ENCODE measurements around the gene SLC35A3.

The SLC35A3 gene

DNA sequence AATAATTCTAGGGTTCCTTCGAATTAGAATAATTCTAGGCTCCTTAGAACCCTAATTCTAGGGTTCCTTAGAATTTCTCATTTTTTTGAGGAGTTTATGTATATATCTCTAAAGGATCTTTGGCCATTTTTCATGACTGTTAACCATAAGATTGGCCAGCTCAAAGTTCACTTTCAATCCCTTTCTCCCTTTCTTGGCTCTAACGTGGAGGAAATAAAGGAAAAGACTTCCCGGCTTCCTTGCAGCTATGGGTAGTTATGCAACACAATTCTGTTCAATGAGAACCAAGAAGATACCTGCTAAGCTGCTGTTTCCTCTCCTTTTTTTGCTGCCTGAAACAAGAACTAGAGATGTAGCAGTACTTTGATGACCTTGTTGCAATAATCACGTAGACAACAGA is 27.2 kb downstream of the SLC35A3 start:
- H3K4me1 ChIP-seq (ENCODE audit: control insufficient read depth in 1 of 2, insufficient read depth in 2 of 2, low read length in 2 of 2), result no peaks in the 10 kb centered on the region
- peaks cover under 1 to 4% of the 10 kb centered on the region in 2 donors for H3K36me3 ChIP-seq (ENCODE audit: control insufficient read depth in 1 of 2, insufficient read depth in 2 of 2, low read length in 2 of 2)
- peaks cover 0 to under 1% of the 10 kb centered on the region in 2 donors for H3K9me3 ChIP-seq (ENCODE audit: control insufficient read depth in 1 of 2, low read length in 2 of 2)
- H3K27ac ChIP-seq (ENCODE audit: low read length), result no peak overlapping the region
- H3K4me3 ChIP-seq (ENCODE audit: low read depth in 1 of 2, low read length in 2 of 2), result no peak overlapping the region
- no peaks in the 10 kb centered on the region for H3K27me3 ChIP-seq (ENCODE audit: low read depth, low read length)

DNA sequence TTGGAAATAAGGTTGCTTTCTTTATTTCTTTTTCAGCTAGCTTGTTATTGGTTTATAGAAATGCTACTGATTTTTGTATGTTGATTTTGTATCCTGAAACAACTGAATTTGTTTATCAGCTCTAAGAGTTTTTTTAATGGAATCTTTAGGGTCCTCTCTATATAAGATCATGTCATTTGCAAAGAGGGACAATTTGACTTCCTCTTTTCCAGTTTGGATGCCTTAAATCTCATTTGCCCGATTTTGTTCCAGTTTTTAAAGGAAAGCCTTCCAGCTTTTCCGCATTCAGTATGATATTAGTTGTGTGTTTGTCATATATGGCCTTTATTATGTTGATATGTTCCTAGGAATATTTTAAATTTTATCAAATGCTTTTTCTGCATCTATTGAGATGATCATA is 31.7 kb downstream of the SLC35A3 start:
- H3K4me1 ChIP-seq (ENCODE audit: control insufficient read depth in 1 of 2, insufficient read depth in 2 of 2, low read length in 2 of 2), result no peaks in the 10 kb centered on the region
- no peak overlapping the region for H3K4me3 ChIP-seq (ENCODE audit: low read depth in 1 of 2, low read length in 2 of 2)
- peaks cover 0 to 7% of the 10 kb centered on the region in 2 donors for H3K36me3 ChIP-seq (ENCODE audit: control insufficient read depth in 1 of 2, insufficient read depth in 2 of 2, low read length in 2 of 2)
- H3K27me3 ChIP-seq (ENCODE audit: low read depth, low read length), result no peaks in the 10 kb centered on the region
- H3K9me3 ChIP-seq (ENCODE audit: control insufficient read depth in 1 of 2, low read length in 2 of 2), result no peaks in the 10 kb centered on the region
- no peak overlapping the region for H3K27ac ChIP-seq (ENCODE audit: low read length)

DNA sequence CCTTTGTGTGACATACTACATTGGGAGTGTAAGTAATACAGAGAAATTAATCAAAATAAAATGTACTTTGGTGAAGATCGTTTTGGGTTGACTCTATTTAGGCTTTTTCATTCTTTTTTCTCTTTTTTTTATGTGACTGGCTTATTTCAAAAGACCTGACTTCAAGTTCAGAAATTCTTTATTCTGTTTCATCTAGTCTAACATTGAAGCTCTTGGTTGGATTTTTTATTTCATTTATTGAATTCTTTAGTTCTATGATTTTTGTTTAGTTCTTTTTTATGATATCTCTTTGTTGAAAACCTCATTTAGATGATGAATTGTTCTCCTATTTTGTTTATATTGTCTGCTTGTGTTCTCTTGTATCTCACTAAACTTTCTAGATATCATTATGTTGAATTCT is 35.6 kb downstream of the SLC35A3 start:
- Histone ChIP-seq H3K27ac (ENCODE audit: low read length) (no peak overlapping the region), H3K4me3 (ENCODE audit: low read depth in 1 of 2, low read length in 2 of 2) (no peak overlapping the region), H3K9me3 (ENCODE audit: control insufficient read depth in 1 of 2, low read length in 2 of 2) (no peaks in the 10 kb centered on the region), H3K4me1 (ENCODE audit: control insufficient read depth in 1 of 2, insufficient read depth in 2 of 2, low read length in 2 of 2) (no peaks in the 10 kb centered on the region), H3K27me3 (ENCODE audit: low read depth, low read length) (no peaks in the 10 kb centered on the region), H3K36me3 (ENCODE audit: control insufficient read depth in 1 of 2, insufficient read depth in 2 of 2, low read length in 2 of 2) (peaks cover 8 to 13% of the 10 kb centered on the region in 2 donors)

DNA sequence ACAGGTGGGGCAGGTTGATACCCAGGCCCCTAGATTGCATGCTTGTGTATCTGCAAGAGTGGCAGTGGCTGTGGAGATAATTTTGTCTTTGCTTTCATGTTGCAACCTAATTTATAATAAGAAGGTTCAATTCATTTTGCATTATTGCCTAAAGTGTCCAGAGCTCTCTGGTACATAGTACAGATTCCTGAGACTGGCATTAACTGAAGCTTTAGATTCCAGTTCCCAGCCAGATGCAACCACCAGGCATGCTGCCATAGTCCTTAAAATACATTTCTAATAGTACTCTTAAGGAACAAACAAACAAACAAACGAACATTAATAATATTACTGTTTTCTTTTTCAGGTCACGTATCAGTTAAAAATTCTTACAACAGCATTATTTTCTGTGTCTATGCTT is 36.9 kb downstream of the SLC35A3 start:
- Histone ChIP-seq H3K4me1 (ENCODE audit: control insufficient read depth in 1 of 2, insufficient read depth in 2 of 2, low read length in 2 of 2) (no peaks in the 10 kb centered on the region), H3K27me3 (ENCODE audit: low read depth, low read length) (no peaks in the 10 kb centered on the region), H3K4me3 (ENCODE audit: low read depth in 1 of 2, low read length in 2 of 2) (no peak overlapping the region), H3K36me3 (ENCODE audit: control insufficient read depth in 1 of 2, insufficient read depth in 2 of 2, low read length in 2 of 2) (peaks cover 8 to 14% of the 10 kb centered on the region in 2 donors), H3K9me3 (ENCODE audit: control insufficient read depth in 1 of 2, low read length in 2 of 2) (no peaks in the 10 kb centered on the region), H3K27ac (ENCODE audit: low read length) (no peak overlapping the region)

DNA sequence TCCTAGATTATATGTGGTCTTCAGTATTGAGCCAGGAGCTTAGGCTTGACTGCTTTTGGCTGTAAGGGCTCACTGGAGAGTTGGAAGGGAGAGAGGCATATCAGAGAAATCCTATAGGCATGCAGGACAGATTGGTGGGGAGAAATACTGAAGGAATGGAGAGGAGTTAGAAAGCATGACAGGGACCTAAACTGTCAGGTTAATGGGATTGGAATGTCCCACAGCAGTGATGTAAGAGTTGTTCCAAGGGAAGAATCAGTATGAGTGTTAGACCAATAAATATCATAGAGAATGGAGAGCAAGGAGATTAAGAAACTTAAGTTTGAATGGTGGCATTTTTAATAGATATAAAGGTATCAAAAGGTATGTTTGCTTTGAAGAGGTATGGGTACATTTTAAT is 39.7 kb downstream of the SLC35A3 start:
- Histone ChIP-seq H3K9me3 (ENCODE audit: control insufficient read depth in 1 of 2, low read length in 2 of 2) (no peaks in the 10 kb centered on the region), H3K36me3 (ENCODE audit: control insufficient read depth in 1 of 2, insufficient read depth in 2 of 2, low read length in 2 of 2) (peaks cover 8 to 13% of the 10 kb centered on the region in 2 donors), H3K4me3 (ENCODE audit: low read depth in 1 of 2, low read length in 2 of 2) (no peak overlapping the region), H3K27ac (ENCODE audit: low read length) (no peak overlapping the region), H3K27me3 (ENCODE audit: low read depth, low read length) (no peaks in the 10 kb centered on the region), H3K4me1 (ENCODE audit: control insufficient read depth in 1 of 2, insufficient read depth in 2 of 2, low read length in 2 of 2) (no peaks in the 10 kb centered on the region)

DNA sequence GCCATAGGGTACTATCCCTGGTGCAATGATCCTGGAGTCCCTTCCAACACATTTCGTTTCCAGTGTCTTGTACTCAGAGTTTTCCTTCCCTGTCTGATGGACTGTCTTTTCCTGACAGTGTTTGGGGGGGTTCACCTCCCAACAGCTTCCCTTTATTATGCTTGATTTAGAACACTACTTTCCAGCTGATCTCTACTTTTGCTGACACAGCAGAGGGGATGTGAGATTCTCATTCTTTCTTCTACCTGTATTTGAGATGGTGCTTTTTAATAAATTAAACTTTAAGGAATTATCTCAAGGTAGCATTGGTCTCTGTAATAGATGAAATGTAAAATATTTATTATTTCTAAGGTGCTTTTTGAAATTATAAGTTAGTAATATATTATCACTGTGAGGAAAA is 41.0 kb downstream of the SLC35A3 start:
- Histone ChIP-seq H3K27ac (ENCODE audit: low read length) (no peak overlapping the region), H3K36me3 (ENCODE audit: control insufficient read depth in 1 of 2, insufficient read depth in 2 of 2, low read length in 2 of 2) (peaks cover 8 to 13% of the 10 kb centered on the region in 2 donors), H3K27me3 (ENCODE audit: low read depth, low read length) (no peaks in the 10 kb centered on the region), H3K9me3 (ENCODE audit: control insufficient read depth in 1 of 2, low read length in 2 of 2) (no peaks in the 10 kb centered on the region), H3K4me1 (ENCODE audit: control insufficient read depth in 1 of 2, insufficient read depth in 2 of 2, low read length in 2 of 2) (no peaks in the 10 kb centered on the region), H3K4me3 (ENCODE audit: low read depth in 1 of 2, low read length in 2 of 2) (no peak overlapping the region)

DNA sequence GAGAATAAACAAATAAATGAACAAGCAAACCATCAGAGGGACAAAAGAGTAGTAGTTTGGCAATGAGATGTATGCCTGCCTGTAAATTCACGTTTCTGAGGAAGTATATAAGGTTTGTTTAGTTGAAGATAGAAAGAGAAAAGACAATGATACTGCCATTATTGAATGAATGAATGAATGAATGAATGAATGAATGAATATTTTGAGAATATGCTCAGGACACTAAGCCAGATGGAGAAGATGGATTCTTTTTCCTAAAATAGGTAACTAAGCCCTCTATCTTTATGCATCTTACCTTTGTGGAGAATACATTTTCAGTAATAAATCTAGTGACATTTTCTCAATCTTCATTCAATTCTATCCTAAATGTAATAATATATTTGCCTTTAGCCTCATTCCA is 49.4 kb downstream of the SLC35A3 start:
- Histone ChIP-seq H3K4me3 (ENCODE audit: low read depth in 1 of 2, low read length in 2 of 2) (no peak overlapping the region), H3K27ac (ENCODE audit: low read length) (no peak overlapping the region), H3K27me3 (ENCODE audit: low read depth, low read length) (no peaks in the 10 kb centered on the region), H3K36me3 (ENCODE audit: control insufficient read depth in 1 of 2, insufficient read depth in 2 of 2, low read length in 2 of 2) (peaks cover 5 to 8% of the 10 kb centered on the region in 2 donors), H3K9me3 (ENCODE audit: control insufficient read depth in 1 of 2, low read length in 2 of 2) (no peaks in the 10 kb centered on the region), H3K4me1 (ENCODE audit: control insufficient read depth in 1 of 2, insufficient read depth in 2 of 2, low read length in 2 of 2) (no peaks in the 10 kb centered on the region)

DNA sequence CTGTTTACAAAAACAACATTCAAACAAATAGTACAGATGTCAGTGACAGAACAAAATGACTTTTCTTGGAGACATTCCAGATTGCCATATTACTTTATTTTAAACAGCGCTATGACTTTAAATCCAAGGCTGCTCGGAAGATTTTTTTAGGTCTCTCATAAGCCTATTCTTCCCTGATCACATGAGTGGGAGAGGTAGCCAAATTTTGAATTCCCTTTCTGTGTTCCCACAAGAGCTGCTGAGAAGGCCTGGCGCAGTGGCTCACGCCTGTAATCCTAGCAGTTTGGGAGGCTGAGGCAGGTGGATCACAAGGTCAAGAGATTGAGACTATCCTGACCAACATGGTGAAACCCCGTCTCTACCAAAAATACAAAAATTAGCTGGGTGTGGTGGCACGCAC is 53.7 kb downstream of the SLC35A3 start:
- Histone ChIP-seq H3K27ac (ENCODE audit: low read length) (no peak overlapping the region), H3K9me3 (ENCODE audit: control insufficient read depth in 1 of 2, low read length in 2 of 2) (no peaks in the 10 kb centered on the region), H3K4me1 (ENCODE audit: control insufficient read depth in 1 of 2, insufficient read depth in 2 of 2, low read length in 2 of 2) (no peaks in the 10 kb centered on the region), H3K4me3 (ENCODE audit: low read depth in 1 of 2, low read length in 2 of 2) (no peak overlapping the region), H3K36me3 (ENCODE audit: control insufficient read depth in 1 of 2, insufficient read depth in 2 of 2, low read length in 2 of 2) (peaks cover 5 to 8% of the 10 kb centered on the region in 2 donors), H3K27me3 (ENCODE audit: low read depth, low read length) (no peaks in the 10 kb centered on the region)

DNA sequence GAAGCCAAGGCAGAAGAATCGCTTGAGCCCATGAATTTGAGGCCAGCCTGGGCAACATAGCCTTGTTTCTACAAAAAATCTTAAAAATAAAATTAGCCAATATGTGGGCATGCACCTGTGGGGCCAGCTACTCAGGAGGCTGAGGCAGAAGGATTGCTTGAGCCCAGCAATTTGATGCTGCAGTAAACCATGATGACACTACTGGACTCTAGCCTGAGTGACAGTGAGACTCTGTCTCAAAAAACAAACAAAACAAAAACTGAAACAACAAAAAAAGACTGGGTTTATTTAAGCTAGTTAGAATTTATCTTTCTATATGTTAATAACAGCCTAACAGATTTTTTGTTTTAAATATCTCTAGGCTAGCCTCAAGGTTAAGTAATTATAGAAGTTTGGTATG is 57.4 kb downstream of the SLC35A3 start:
- H3K27me3 ChIP-seq (ENCODE audit: low read depth, low read length), result no peaks in the 10 kb centered on the region
- H3K4me1 ChIP-seq (ENCODE audit: control insufficient read depth in 1 of 2, insufficient read depth in 2 of 2, low read length in 2 of 2), result no peaks in the 10 kb centered on the region
- no peaks in the 10 kb centered on the region for H3K9me3 ChIP-seq (ENCODE audit: control insufficient read depth in 1 of 2, low read length in 2 of 2)
- no peaks in the 10 kb centered on the region for H3K36me3 ChIP-seq (ENCODE audit: control insufficient read depth in 1 of 2, insufficient read depth in 2 of 2, low read length in 2 of 2)
- no peak overlapping the region for H3K4me3 ChIP-seq (ENCODE audit: low read depth in 1 of 2, low read length in 2 of 2)
- no peak overlapping the region for H3K27ac ChIP-seq (ENCODE audit: low read length)

DNA sequence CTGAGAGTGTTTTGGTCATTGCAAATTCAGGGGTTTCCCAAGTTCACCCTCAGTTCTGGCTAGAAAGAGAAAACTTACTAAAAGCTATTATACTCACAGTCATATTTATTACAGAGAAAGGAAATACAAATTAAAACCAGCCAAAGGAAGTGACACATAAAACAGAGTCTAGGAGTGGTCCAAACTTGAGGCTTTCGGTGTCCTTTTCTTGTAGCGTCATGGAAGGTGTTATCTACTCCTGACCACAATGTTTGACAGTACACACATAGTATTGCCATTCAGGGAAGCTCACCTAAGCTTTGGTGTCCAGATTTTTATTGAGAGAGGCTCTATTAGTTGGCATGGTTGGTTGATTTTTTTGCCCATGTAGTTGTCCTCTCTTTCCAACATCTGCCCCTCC is 59.0 kb downstream of the SLC35A3 start:
- Histone ChIP-seq H3K27me3 (ENCODE audit: low read depth, low read length) (no peaks in the 10 kb centered on the region), H3K4me1 (ENCODE audit: control insufficient read depth in 1 of 2, insufficient read depth in 2 of 2, low read length in 2 of 2) (no peaks in the 10 kb centered on the region), H3K9me3 (ENCODE audit: control insufficient read depth in 1 of 2, low read length in 2 of 2) (no peaks in the 10 kb centered on the region), H3K36me3 (ENCODE audit: control insufficient read depth in 1 of 2, insufficient read depth in 2 of 2, low read length in 2 of 2) (no peaks in the 10 kb centered on the region), H3K27ac (ENCODE audit: low read length) (no peak overlapping the region), H3K4me3 (ENCODE audit: low read depth in 1 of 2, low read length in 2 of 2) (no peak overlapping the region)

DNA sequence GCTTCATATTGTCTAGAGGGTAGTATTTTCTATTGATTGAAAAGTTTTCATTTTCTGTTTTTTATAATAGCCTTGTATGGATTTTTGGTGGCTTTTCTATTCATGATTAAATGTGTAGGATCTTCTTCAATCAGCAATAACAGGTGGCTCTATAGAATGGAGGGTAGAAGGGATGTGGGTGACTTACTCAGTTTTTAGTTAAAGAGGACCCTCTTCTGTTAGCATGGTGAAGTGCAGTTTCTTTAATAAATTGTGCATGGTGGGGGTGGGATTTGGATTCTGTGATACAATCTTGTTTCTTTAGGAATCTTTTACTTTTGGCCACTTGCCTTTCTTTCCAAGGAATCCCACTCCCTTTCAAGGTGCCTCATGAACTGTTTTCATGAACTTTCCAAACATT is 64.7 kb downstream of the SLC35A3 start:
- Histone ChIP-seq H3K4me3 (ENCODE audit: low read depth in 1 of 2, low read length in 2 of 2) (no peak overlapping the region), H3K27me3 (ENCODE audit: low read depth, low read length) (no peaks in the 10 kb centered on the region), H3K9me3 (ENCODE audit: control insufficient read depth in 1 of 2, low read length in 2 of 2) (no peaks in the 10 kb centered on the region), H3K4me1 (ENCODE audit: control insufficient read depth in 1 of 2, insufficient read depth in 2 of 2, low read length in 2 of 2) (no peaks in the 10 kb centered on the region), H3K27ac (ENCODE audit: low read length) (no peak overlapping the region), H3K36me3 (ENCODE audit: control insufficient read depth in 1 of 2, insufficient read depth in 2 of 2, low read length in 2 of 2) (peaks cover 0 to 4% of the 10 kb centered on the region in 2 donors)

DNA sequence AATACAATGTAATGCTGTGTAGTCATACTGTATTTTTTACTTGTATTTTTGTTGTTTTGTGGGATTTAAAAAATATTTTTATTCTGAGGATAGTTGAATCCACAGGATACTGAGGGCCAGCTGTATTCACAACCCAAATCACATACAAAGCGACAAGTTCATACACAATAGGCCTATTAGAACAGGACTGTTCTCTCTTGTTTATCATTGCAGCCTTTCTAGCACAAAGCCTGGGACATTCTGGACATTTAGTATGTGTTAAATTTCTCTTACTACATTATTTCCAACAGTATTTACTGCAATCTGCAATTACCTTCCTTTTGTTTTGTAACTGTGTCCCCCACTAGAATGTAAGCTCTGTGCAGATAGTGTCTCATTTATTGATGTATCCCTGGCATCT is 65.4 kb downstream of the SLC35A3 start:
- H3K4me1 ChIP-seq (ENCODE audit: control insufficient read depth in 1 of 2, insufficient read depth in 2 of 2, low read length in 2 of 2), result peaks cover 2 to 5% of the 10 kb centered on the region in 2 donors
- H3K27me3 ChIP-seq (ENCODE audit: low read depth, low read length), result no peaks in the 10 kb centered on the region
- H3K4me3 ChIP-seq (ENCODE audit: low read depth in 1 of 2, low read length in 2 of 2), result no peak overlapping the region
- H3K36me3 ChIP-seq (ENCODE audit: control insufficient read depth in 1 of 2, insufficient read depth in 2 of 2, low read length in 2 of 2), result peaks cover 0 to 4% of the 10 kb centered on the region in 2 donors
- H3K27ac ChIP-seq (ENCODE audit: low read length), result no peak overlapping the region
- H3K9me3 ChIP-seq (ENCODE audit: control insufficient read depth in 1 of 2, low read length in 2 of 2), result no peaks in the 10 kb centered on the region
